ENCODE data around the gene PRPS2.

Gene PRPS2

GRCh38 chrX:12779534-12779933 is 11.7 kb upstream of the PRPS2 start:
- DNase-seq (ENCODE audit: insufficient read length), result no peak
- TF ChIP-seq TAF1 (IDR thresholded peaks at IDR 0.05; ENCODE audit: borderline replicate concordance, low read depth, low read length) (no peak), POLR2AphosphoS5 (IDR thresholded peaks at IDR 0.05; ENCODE audit: low read depth, low read length) (no peak), POLR2A (IDR thresholded peaks at IDR 0.05; ENCODE audit: low read depth, low read length) (no peak)
- no peak for FAIRE-seq

- TF ChIP-seq POLR2AphosphoS5 (IDR thresholded peaks at IDR 0.05; ENCODE audit: low read depth, low read length), result no peak
- no peak for TF ChIP-seq TAF1 (IDR thresholded peaks at IDR 0.05; ENCODE audit: borderline replicate concordance, low read depth, low read length)
- TF ChIP-seq POLR2A (IDR thresholded peaks at IDR 0.05; ENCODE audit: low read depth, low read length), result no peak
- DNase-seq (ENCODE audit: insufficient read length), result no peak
- FAIRE-seq, result no peak
Measured at GRCh38 chrX:12788645-12789044, 2.6 kb upstream of the PRPS2 start.

- FAIRE-seq (peak; percentile 65), DNase-seq (ENCODE audit: insufficient read length) (no peak)
- TF ChIP-seq TAF1 (IDR thresholded peaks at IDR 0.05; ENCODE audit: borderline replicate concordance, low read depth, low read length) (no peak), POLR2AphosphoS5 (IDR thresholded peaks at IDR 0.05; ENCODE audit: low read depth, low read length) (no peak), POLR2A (IDR thresholded peaks at IDR 0.05; ENCODE audit: low read depth, low read length) (no peak)
Measured at GRCh38 chrX:12789976-12790375, 1.2 kb upstream of the PRPS2 start.

- FAIRE-seq, result peak; percentile 62
- no peak for TF ChIP-seq POLR2A (IDR thresholded peaks at IDR 0.05; ENCODE audit: low read depth, low read length)
- TF ChIP-seq POLR2AphosphoS5 (IDR thresholded peaks at IDR 0.05; ENCODE audit: low read depth, low read length), result no peak
- TF ChIP-seq TAF1 (IDR thresholded peaks at IDR 0.05; ENCODE audit: borderline replicate concordance, low read depth, low read length), result no peak
- DNase-seq (ENCODE audit: insufficient read length), result peak; percentile 13
Measured at GRCh38 chrX:12790885-12791256, 341 bp upstream of the PRPS2 start.

- no peak for FAIRE-seq
- TF ChIP-seq POLR2A (IDR thresholded peaks at IDR 0.05; ENCODE audit: low read depth, low read length), result no peak
- no peak for TF ChIP-seq POLR2AphosphoS5 (IDR thresholded peaks at IDR 0.05; ENCODE audit: low read depth, low read length)
- TF ChIP-seq TAF1 (IDR thresholded peaks at IDR 0.05; ENCODE audit: borderline replicate concordance, low read depth, low read length), result no peak
- no peak for DNase-seq (ENCODE audit: insufficient read length)
Measured at GRCh38 chrX:12792711-12793110, 1.5 kb downstream of the PRPS2 start.

- no peak for FAIRE-seq
- TF ChIP-seq TAF1 (IDR thresholded peaks at IDR 0.05; ENCODE audit: borderline replicate concordance, low read depth, low read length) (no peak), POLR2A (IDR thresholded peaks at IDR 0.05; ENCODE audit: low read depth, low read length) (no peak), POLR2AphosphoS5 (IDR thresholded peaks at IDR 0.05; ENCODE audit: low read depth, low read length) (no peak)
Measured at GRCh38 chrX:12794654-12795053, 3.4 kb downstream of the PRPS2 start.

GRCh38 chrX:12798601-12799000 is 7.4 kb downstream of the PRPS2 start:
- TF ChIP-seq TAF1 (IDR thresholded peaks at IDR 0.05; ENCODE audit: borderline replicate concordance, low read depth, low read length), result no peak
- TF ChIP-seq POLR2A (IDR thresholded peaks at IDR 0.05; ENCODE audit: low read depth, low read length), result no peak
- TF ChIP-seq POLR2AphosphoS5 (IDR thresholded peaks at IDR 0.05; ENCODE audit: low read depth, low read length), result no peak
- FAIRE-seq, result no peak
- DNase-seq (ENCODE audit: insufficient read length), result no peak

More at GRCh38 chrX:12794654-12795053, 3.4 kb downstream of the PRPS2 start:
- DNase-seq (ENCODE audit: insufficient read length), result no peak

- TF ChIP-seq POLR2A (IDR thresholded peaks at IDR 0.05; ENCODE audit: low read depth, low read length) (no peak), POLR2AphosphoS5 (IDR thresholded peaks at IDR 0.05; ENCODE audit: low read depth, low read length) (no peak), TAF1 (IDR thresholded peaks at IDR 0.05; ENCODE audit: borderline replicate concordance, low read depth, low read length) (no peak)
- DNase-seq (ENCODE audit: insufficient read length) (no peak), FAIRE-seq (no peak)
Measured at GRCh38 chrX:12799118-12799517, 7.9 kb downstream of the PRPS2 start.

GRCh38 chrX:12802741-12803140 is 11.5 kb downstream of the PRPS2 start:
- TF ChIP-seq POLR2AphosphoS5 (IDR thresholded peaks at IDR 0.05; ENCODE audit: low read depth, low read length) (no peak), POLR2A (IDR thresholded peaks at IDR 0.05; ENCODE audit: low read depth, low read length) (no peak), TAF1 (IDR thresholded peaks at IDR 0.05; ENCODE audit: borderline replicate concordance, low read depth, low read length) (no peak)
- FAIRE-seq, result no peak

GRCh38 chrX:12804655-12805054 is 13.4 kb downstream of the PRPS2 start:
- no peak for TF ChIP-seq POLR2A (IDR thresholded peaks at IDR 0.05; ENCODE audit: low read depth, low read length)
- TF ChIP-seq POLR2AphosphoS5 (IDR thresholded peaks at IDR 0.05; ENCODE audit: low read depth, low read length), result no peak
- TF ChIP-seq TAF1 (IDR thresholded peaks at IDR 0.05; ENCODE audit: borderline replicate concordance, low read depth, low read length), result no peak
- DNase-seq (ENCODE audit: insufficient read length), result no peak
- FAIRE-seq, result peak; percentile 21

More at GRCh38 chrX:12802741-12803140, 11.5 kb downstream of the PRPS2 start:
- DNase-seq (ENCODE audit: insufficient read length), result no peak

GRCh38 chrX:12805333-12805732 is 14.1 kb downstream of the PRPS2 start:
- FAIRE-seq (peak; percentile 9), DNase-seq (ENCODE audit: insufficient read length) (no peak)
- TF ChIP-seq TAF1 (IDR thresholded peaks at IDR 0.05; ENCODE audit: borderline replicate concordance, low read depth, low read length), result no peak
- no peak for TF ChIP-seq POLR2A (IDR thresholded peaks at IDR 0.05; ENCODE audit: low read depth, low read length)
- TF ChIP-seq POLR2AphosphoS5 (IDR thresholded peaks at IDR 0.05; ENCODE audit: low read depth, low read length), result no peak

GRCh38 chrX:12811658-12812057 is 20.4 kb downstream of the PRPS2 start:
- DNase-seq (ENCODE audit: insufficient read length) (no peak), FAIRE-seq (no peak)
- TF ChIP-seq POLR2A (IDR thresholded peaks at IDR 0.05; ENCODE audit: low read depth, low read length) (no peak), POLR2AphosphoS5 (IDR thresholded peaks at IDR 0.05; ENCODE audit: low read depth, low read length) (no peak), TAF1 (IDR thresholded peaks at IDR 0.05; ENCODE audit: borderline replicate concordance, low read depth, low read length) (no peak)

- FAIRE-seq (peak; percentile 90), DNase-seq (ENCODE audit: insufficient read length) (peak; percentile 23)
Measured at GRCh38 chrX:12814420-12814819, 23.2 kb downstream of the PRPS2 start.

More at GRCh38 chrX:12814420-12814819, 23.2 kb downstream of the PRPS2 start:
- TF ChIP-seq POLR2AphosphoS5 (IDR thresholded peaks at IDR 0.05; ENCODE audit: low read depth, low read length), result no peak
- TF ChIP-seq TAF1 (IDR thresholded peaks at IDR 0.05; ENCODE audit: borderline replicate concordance, low read depth, low read length), result no peak
- TF ChIP-seq POLR2A (IDR thresholded peaks at IDR 0.05; ENCODE audit: low read depth, low read length), result no peak

Measured in GM12892 (cell line).